CD4-positive, alpha-beta T cell treated with Interleukin-17A for 1 hour (primary cell): ENCODE data around the gene C5AR2.
A peak's percentile ranks its signal among the peaks of the same experiment; 100 is the strongest.

Source experiments
- DNase-seq: peaks from one replicate; pipeline ENCODE4 v3.0.0-alpha.2; 2020

The C5AR2 gene

GRCh38 chr19:47390533-47391488 lies 58.8 kb downstream of the C5AR2 start:
- no peak for DNase-seq

- peak; percentile 81 for DNase-seq
Observed at GRCh38 chr19:47391510-47392223, 59.7 kb downstream of the C5AR2 start.
